Cardiac fibroblast (primary cell): Measurements from ENCODE around the gene TOMM7.
"Not testable (repeated sequence)": the region's sequence is repeated elsewhere in the genome, so short reads cannot be mapped to it uniquely, and the experiment has no call there.

Source experiments
- DNase-seq, 2 donors: peaks; one replicate each; pipeline versions ENCODE4 v3.0.0 to v3.0.0-alpha.2; 2010; ENCODE audit warnings: low read depth in 2 of 2
- H3K4me3 ChIP-seq, 2 donors: replicated peaks in 1 of 2; 1 replicate in 1 of 2; 2 replicates in 1 of 2; pipeline ENCODE4 v1.5.1; 2011; ENCODE audit warnings: low read depth in 2 of 2, low read length in 2 of 2, mild to moderate bottlenecking in 2 of 2, moderate library complexity in 1 of 2
- TF ChIP-seq, protein P1 (sequence below): IDR thresholded peaks from one replicate; pipeline ENCODE4 v1.5.1; 2011; ENCODE audit warnings: low read depth, mild to moderate bottlenecking, low read length, inconsistent platforms

The TOMM7 gene

GRCh38 chr7:22846961-22847360, 24.3 kb upstream of the TOMM7 start:
- no peak for DNase-seq
- no peak overlapping the region for H3K4me3 ChIP-seq
- TF ChIP-seq, protein P1, sequence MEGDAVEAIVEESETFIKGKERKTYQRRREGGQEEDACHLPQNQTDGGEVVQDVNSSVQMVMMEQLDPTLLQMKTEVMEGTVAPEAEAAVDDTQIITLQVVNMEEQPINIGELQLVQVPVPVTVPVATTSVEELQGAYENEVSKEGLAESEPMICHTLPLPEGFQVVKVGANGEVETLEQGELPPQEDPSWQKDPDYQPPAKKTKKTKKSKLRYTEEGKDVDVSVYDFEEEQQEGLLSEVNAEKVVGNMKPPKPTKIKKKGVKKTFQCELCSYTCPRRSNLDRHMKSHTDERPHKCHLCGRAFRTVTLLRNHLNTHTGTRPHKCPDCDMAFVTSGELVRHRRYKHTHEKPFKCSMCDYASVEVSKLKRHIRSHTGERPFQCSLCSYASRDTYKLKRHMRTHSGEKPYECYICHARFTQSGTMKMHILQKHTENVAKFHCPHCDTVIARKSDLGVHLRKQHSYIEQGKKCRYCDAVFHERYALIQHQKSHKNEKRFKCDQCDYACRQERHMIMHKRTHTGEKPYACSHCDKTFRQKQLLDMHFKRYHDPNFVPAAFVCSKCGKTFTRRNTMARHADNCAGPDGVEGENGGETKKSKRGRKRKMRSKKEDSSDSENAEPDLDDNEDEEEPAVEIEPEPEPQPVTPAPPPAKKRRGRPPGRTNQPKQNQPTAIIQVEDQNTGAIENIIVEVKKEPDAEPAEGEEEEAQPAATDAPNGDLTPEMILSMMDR, result no peak

DNA sequence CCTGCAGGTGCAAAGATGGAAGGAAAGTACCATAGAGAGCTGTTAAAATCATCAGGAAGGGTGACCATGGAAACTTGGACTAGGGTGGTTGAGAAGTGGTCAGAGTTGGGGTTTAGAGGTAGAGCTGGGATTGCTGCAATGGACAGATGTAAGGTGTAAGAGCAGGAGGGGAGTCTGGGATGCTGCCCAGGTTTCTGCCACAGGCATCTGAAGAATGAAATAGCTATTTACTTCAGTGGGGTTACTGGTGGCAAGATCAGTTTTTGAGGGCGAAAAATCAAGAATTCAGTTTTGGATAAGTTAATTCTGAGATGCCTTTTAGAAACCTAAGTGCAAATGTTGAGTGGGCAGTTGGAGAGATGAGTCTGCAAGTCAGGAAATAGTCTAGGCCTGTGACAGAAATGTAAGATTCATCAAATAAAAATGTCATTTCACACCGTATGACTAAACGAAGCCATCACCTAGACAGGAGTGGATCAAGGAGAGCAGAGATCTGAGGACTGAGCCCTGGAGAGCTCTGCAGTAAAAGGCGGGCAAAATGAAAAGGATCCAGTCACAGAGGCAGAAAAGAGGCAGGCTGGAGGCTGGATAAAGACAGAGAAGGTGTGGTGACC, 22.7 kb upstream of the TOMM7 start:
- no peak for DNase-seq
- TF ChIP-seq, protein P1, result no peak
- H3K4me3 ChIP-seq, result no peak overlapping the region

- DNase-seq, result no peak
- TF ChIP-seq, protein P1, result no peak
- H3K4me3 ChIP-seq, result no peak overlapping the region
These were observed 21.1 kb upstream of the TOMM7 start for GRCh38 chr7:22843681-22844309.

DNA sequence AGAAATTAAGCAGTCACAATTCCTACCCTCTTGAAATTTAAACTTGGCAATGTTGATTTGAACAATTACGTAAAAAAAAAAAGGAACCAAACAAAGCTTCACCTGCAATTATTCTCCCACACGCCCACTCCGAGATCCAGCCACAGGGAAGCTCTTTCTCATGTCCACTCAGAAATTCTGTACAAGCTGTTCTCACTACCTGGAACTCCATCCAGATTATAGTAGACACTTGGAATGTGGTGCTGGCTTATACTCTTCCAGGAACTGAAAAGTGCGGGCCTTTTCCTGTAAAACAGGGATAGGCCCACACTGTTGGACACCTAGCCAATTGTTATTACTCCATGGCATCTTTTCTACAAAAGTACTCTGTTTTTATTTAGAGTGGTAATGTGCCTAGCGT, 20.3 kb upstream of the TOMM7 start:
- H3K4me3 ChIP-seq, result no peak overlapping the region
- DNase-seq, result no peak

GRCh38 chr7:22842383-22842941, 19.8 kb upstream of the TOMM7 start:
- peak; percentile 11 to 45 for DNase-seq
- H3K4me3 ChIP-seq, result no peak overlapping the region
- TF ChIP-seq, protein P1, result no peak

More for the DNA sequence above, 20.3 kb upstream of the TOMM7 start:
- TF ChIP-seq, protein P1, result no peak

DNA sequence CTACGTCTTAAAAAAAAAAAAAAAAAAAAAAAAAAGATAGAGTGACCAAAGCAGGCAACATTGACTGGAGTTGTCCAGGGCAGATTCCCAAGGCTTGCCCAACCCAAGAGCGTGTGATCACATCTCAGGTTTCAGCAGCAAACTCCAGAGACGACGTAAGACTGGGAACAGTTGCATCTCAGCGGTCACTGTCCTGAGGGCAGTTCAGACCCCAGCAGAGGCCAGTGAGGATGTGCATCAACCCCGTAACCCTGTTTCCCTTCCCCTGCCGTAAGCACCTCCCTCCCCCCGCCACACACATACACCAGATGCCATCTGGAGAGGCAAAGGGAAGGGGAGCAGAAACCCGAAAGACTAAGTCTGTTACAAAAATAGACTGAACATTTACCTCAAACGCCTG, 19.3 kb upstream of the TOMM7 start:
- H3K4me3 ChIP-seq, result no peak overlapping the region
- TF ChIP-seq, protein P1, result no peak
- DNase-seq, result peak in 1 of 2 donors; percentile 45

GRCh38 chr7:22837308-22837707, 14.7 kb upstream of the TOMM7 start:
- no peak overlapping the region for H3K4me3 ChIP-seq
- TF ChIP-seq, protein P1, result no peak
- DNase-seq, result no peak

GRCh38 chr7:22836506-22836905, 13.9 kb upstream of the TOMM7 start:
- not testable (repeated sequence) for H3K4me3 ChIP-seq, DNase-seq
